ENCODE results near the gene TNIP2.

TNIP2 gene

GRCh38 chr4:2714918-2715317 is 41.2 kb downstream of the TNIP2 start:
- DNase-seq: no peak

GRCh38 chr4:2714061-2714770 is 41.9 kb downstream of the TNIP2 start:
- peak; percentile 46 to 54 for DNase-seq

GRCh38 chr4:2713337-2713736 is 42.8 kb downstream of the TNIP2 start:
- DNase-seq: no peak

- no peak for DNase-seq
Observed at GRCh38 chr4:2712261-2712842, 43.8 kb downstream of the TNIP2 start.

- no peak for DNase-seq
Observed at GRCh38 chr4:2702770-2703169, 53.4 kb downstream of the TNIP2 start.

- no peak for DNase-seq
Observed at GRCh38 chr4:2702361-2702760, 53.8 kb downstream of the TNIP2 start.

- no peak for DNase-seq
Observed at GRCh38 chr4:2700031-2700430, 56.1 kb downstream of the TNIP2 start.

- DNase-seq: no peak
Observed at GRCh38 chr4:2699534-2699933, 56.6 kb downstream of the TNIP2 start.

- DNase-seq: no peak
Observed at GRCh38 chr4:2698951-2699505, 57.1 kb downstream of the TNIP2 start.

- no peak for DNase-seq
Observed at GRCh38 chr4:2698504-2698903, 57.6 kb downstream of the TNIP2 start.

- no peak for DNase-seq
Observed at GRCh38 chr4:2697995-2698414, 58.1 kb downstream of the TNIP2 start.

- DNase-seq: no peak
Observed at GRCh38 chr4:2696423-2696822, 59.7 kb downstream of the TNIP2 start.

- no peak for DNase-seq
Observed at GRCh38 chr4:2695346-2696060, 60.6 kb downstream of the TNIP2 start.

- no peak for DNase-seq
Observed at GRCh38 chr4:2694691-2695090, 61.4 kb downstream of the TNIP2 start.

GRCh38 chr4:2691952-2692435 is 64.1 kb downstream of the TNIP2 start:
- DNase-seq: no peak
